Measurements from ENCODE around the gene PUM1.

Gene PUM1

GRCh38 chr1:30928171-30928570 is 137.3 kb downstream of the PUM1 start:
- DNase-seq, result no peak

GRCh38 chr1:30927448-30927847 is 138.1 kb downstream of the PUM1 start:
- no peak for DNase-seq

GRCh38 chr1:30923597-30923996 is 141.9 kb downstream of the PUM1 start:
- peak; percentile 51 for DNase-seq

- peak; percentile 40 for DNase-seq
Measured at GRCh38 chr1:30920827-30921226, 144.7 kb downstream of the PUM1 start.

- peak; percentile 82 for DNase-seq
Measured at GRCh38 chr1:30919025-30919881, 146.3 kb downstream of the PUM1 start.

- DNase-seq, result no peak
Measured at GRCh38 chr1:30916296-30916695, 149.2 kb downstream of the PUM1 start.

- DNase-seq, result no peak
Measured at GRCh38 chr1:30915491-30916230, 149.9 kb downstream of the PUM1 start.

- no peak for DNase-seq
Measured at GRCh38 chr1:30914931-30915330, 150.6 kb downstream of the PUM1 start.

- DNase-seq, result no peak
Measured at GRCh38 chr1:30914587-30914922, 151.0 kb downstream of the PUM1 start.

GRCh38 chr1:30912913-30913652 is 152.4 kb downstream of the PUM1 start:
- DNase-seq, result no peak

GRCh38 chr1:30912224-30912623 is 153.3 kb downstream of the PUM1 start:
- DNase-seq, result no peak

- DNase-seq, result peak; percentile 84
Measured at GRCh38 chr1:30911059-30911954, 154.2 kb downstream of the PUM1 start.

- no peak for DNase-seq
Measured at GRCh38 chr1:30909365-30910068, 156.0 kb downstream of the PUM1 start.

- peak; percentile 56 for DNase-seq
Measured at GRCh38 chr1:30908696-30909364, 156.7 kb downstream of the PUM1 start, which contains the start of gene SDC3. SDC3 (minus strand) TSS chr1:30908758; CDS start chr1:30908586, 172 bp downstream.

GRCh38 chr1:30908316-30908695 is 157.2 kb downstream of the PUM1 start:
- no peak for DNase-seq

GRCh38 chr1:30907481-30908315 is 157.8 kb downstream of the PUM1 start:
- no peak for DNase-seq

- no peak for DNase-seq
Measured at GRCh38 chr1:30906631-30907441, 158.7 kb downstream of the PUM1 start.

GRCh38 chr1:30905916-30906620 is 159.4 kb downstream of the PUM1 start:
- no peak for DNase-seq

- no peak for DNase-seq
Measured at GRCh38 chr1:30905403-30905802, 160.1 kb downstream of the PUM1 start.
